Sciatic nerve (tissue), 2 donors: ENCODE measurements around the gene UROC1. TPM values are rescaled to one million over a fixed set of nuclear protein-coding genes. Genes with fewer than 3 reads are reported as not detected.
A peak's percentile ranks its signal among the peaks of the same experiment; 100 is the strongest.

ENCODE experiments used
- ATAC-seq: fragments of 200-7000 bp; cut with Tn5 transposase; one replicate; pipeline ENCODE4 v1.9.1; 2020; ENCODE audit warnings: mild to moderate bottlenecking, moderate library complexity
- DNase-seq: peaks from one replicate; pipeline ENCODE4 v3.0.0-alpha.2; 2020; ENCODE audit warnings: low spot score
- intact Hi-C: fragments of 100-400 bp; cut with DNase I; formaldehyde crosslinking; loops from one replicate; pipeline ENCODE4 v1.14.2; 2022
- total RNA-seq: library from RNA; stranded (reverse); fragmentation: NEBNext Ultra II Directional; extraction: Animal tissue kit (Norgen Biotek cat#: 25700); gene quantifications from one replicate; pipeline ENCODE4 v1.2.1, GENCODE V29; 2021
- donor health status: DM: no; HTN: no; CAD: no.
- donor health status: DM: no; HTN: no; CAD: no.

The UROC1 gene
- total RNA-seq, 1 donor from 2014 or later: not detected

- intact Hi-C loops: loop anchor here (10.0 kb wide), 1 partner anchor 1524 kb away; no protein-coding TSS in a partner anchor
- DNase-seq: peak; percentile 43
- ATAC-seq: no peak
These were observed 76.9 kb downstream of the UROC1 start for GRCh38 chr3:126440709-126440995.

DNA sequence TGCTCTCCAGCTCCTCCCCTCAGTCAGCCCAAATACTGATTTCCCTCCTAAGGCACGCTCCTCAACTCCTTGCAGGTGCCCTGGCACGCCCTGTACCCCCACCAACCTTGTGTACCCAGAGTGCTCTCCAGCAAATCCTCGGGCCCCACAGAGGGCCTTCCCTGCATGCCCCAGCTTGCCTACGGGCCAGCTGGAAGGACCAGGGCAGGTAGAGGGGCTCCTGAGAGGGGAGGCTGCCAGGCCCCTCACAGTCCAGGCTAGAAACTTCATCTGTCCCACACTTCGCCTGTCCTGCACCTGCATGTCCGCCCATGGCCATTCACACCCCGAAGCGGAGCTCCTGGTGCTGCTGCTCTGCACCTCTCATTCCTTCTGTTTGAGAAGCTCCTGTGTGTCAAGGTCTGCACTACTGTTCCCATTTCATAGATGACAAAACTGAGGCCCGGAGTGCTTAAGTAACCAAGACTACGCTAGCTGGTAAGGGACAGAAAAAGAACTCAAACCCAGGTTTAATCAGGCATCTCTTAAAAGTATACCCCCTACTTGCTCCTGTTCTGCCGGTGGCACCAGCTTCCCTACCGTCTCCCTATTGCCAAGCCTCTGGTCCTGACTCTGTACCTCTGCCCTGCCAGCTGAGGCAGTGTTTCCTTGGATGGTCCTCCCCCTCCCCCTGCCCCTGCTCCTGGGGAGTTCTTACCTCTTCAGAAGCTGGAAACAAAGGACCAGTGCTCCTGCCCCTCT, 77.4 kb downstream of the UROC1 start:
- ATAC-seq: no peak
- DNase-seq: no peak
- intact Hi-C loops: loop anchor here (10.0 kb wide), 1 partner anchor 1525 kb away; no protein-coding TSS in a partner anchor

GRCh38 chr3:126439346-126439967, 78.1 kb downstream of the UROC1 start:
- intact Hi-C loops: no loop called here
- DNase-seq: peak; percentile 42
- ATAC-seq: no peak

- no peak for DNase-seq
- no peak for ATAC-seq
- intact Hi-C loops: no loop called here
These were observed 78.8 kb downstream of the UROC1 start for GRCh38 chr3:126438746-126439145.

DNA sequence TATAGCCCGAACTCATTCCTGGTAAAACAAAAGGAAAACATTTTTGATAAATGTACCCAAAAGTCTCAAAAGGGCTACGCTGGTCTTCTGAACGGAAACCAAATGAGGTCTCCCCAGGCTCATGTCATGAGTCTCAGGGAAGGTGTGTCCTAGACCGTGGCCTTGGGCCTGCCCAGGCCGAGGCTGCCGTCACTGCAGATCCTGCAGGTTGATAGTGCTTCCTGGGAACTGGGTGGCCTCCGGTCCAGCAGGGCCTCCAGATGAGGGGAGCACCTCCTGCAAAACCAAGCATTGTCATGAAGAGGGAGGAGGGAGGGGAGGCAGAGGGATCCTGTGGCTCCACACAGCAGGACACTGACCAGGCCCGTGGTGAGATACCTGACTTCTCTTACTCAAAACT, 79.4 kb downstream of the UROC1 start:
- intact Hi-C loops: no loop called here
- DNase-seq (no peak), ATAC-seq (no peak)

DNA sequence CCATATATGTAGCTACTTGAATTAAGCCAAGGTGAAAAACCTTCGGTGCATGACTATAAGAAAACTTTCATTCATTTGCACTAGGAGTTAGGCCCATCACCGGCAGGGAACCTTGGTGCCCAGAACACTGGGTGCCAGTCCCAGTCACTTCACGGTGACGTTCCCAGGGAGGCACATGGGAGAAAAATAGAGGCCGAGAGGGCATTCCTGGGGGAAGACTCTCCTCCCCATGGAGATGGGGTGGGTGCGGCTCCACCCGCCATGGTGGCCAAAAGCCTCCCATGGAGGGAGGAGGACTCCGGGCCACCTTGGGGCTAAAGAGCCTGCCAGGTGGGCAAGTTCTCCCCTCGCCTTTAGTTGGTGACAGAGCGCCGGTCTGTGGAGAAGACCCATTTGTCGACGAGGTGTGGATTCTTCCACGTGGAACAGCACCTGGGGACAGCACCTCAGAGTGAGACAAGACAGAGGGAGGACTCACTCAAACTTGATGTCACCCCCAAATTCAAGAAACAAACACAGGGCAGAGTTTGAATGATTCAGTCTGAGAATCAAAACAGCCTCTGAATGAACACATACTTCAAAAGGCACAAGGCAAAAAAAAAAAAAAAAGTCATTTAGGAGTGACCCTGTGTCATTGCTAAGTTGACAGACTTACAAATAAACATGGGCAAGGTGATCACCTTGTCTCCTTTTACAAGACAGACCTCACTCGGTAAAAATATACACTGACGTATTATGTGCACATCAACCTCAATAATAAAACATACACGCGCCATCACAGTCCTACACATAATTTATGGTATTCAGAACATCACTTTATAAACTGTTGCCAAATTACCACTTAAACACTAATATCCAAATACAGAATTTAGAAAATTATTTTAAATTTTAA, 80.5 kb downstream of the UROC1 start:
- intact Hi-C loops: no loop called here
- DNase-seq (peak; percentile 51), ATAC-seq (no peak)

DNA sequence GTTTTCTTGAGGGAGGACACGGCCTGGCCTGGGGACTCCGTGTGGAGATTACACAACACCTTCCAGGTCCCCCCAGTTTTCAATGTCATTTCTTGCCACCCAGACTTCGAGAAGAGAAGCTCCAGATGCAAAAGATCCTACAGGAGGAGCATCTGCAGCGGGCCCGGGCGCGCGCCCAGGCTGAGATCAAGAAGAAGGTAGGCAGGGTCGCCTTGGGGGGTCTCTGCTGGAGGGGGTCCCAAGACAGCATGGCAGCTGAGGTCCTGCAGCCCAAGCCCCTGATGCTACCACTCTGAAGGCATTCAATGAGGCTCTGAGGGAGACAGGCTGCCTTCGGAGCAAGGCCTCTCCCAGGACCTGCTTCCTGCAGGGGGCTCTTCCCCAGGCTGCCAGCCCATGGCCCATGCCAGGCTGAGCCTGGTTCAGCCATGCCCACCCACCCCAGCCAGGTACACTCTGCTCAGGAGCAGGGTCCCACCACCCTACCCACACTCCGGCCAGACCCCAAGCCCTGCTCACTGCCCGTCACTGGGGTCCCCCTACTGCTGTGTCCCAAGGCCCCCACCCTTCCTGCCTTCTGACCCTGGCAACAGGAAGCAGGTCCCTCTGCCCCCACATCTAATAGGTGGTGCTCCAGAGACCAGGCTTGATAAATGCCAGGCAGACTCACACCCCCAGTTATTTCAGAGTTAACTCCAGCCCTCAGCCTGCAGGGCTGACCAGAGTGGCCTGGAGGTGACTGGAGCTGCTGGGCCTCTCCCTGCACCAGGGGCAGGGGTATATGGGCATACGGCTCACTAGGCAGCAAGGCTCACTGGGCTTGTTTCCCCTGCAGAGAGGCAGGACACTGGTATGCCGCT, 81.9 kb downstream of the UROC1 start:
- intact Hi-C loops: no loop called here
- ATAC-seq: no peak
- peak; percentile 42 for DNase-seq

- DNase-seq (peak; percentile 36), ATAC-seq (no peak)
- intact Hi-C loops: loop anchor here (1.0 kb wide), 1 partner anchor 35 kb away; no protein-coding TSS in a partner anchor
These were observed 82.6 kb downstream of the UROC1 start for GRCh38 chr3:126434931-126435411.

DNA sequence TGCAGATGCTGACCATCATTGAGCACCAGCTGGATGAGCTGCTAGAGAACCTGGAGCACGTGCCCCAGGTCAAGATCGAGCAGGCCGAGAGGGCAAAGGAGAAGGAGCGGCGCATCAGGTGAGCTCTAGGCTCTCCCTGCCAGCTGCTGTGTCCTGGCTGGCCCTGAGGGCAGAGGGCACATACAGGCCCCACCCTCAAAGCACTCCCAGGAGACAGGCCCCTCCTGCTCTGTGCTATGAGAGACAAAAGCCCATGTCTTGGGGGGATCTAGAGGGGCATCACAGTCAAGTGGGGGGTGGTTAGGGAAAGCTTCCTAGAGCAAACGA, 83.3 kb downstream of the UROC1 start:
- intact Hi-C loops: loop anchor here (1.0 kb wide), 1 partner anchor 36 kb away; no protein-coding TSS in a partner anchor
- DNase-seq (no peak), ATAC-seq (no peak)

DNA sequence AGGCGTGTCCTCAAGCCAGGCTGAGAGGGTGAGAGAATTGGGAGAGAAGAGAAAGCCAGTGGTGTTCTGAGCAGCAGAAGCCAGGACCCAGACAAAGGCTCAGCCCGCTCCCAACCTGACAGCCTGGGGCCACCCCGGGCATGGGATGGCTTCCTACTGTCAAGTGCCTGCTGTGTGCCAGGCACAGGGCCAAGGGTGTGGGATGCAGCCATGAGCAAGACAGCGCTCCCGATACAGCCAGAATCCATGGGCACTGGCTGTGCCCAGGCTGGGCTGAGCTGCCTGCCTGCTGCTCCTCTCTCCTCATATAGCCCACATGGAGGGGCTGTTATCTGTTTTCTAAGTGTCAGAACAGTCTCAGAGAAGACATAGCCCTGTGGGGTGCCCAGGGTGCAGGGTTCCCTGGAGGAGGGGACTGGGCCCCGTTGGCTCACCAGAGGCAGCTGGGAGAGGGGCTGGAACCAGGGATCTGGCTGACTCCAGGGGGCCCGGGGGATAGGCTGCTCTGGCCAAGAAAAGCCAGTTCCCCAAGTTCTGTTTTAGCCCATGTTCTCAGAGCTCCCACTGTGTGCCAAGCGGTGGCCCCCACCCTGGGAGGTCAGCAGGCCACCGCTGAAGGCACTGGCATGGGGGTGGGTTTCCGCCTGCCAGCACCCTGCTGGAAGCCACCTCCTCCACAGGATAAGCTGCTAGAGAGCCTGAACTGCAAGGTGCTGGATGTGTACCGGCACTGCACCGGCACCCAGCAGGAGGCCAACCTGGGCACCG, 83.9 kb downstream of the UROC1 start:
- peak; percentile 51 for DNase-seq
- ATAC-seq: peak; percentile 34
- intact Hi-C loops: loop anchor here (1.0 kb wide), 2 partner anchors 37 to 41 kb away; no protein-coding TSS in a partner anchor

DNA sequence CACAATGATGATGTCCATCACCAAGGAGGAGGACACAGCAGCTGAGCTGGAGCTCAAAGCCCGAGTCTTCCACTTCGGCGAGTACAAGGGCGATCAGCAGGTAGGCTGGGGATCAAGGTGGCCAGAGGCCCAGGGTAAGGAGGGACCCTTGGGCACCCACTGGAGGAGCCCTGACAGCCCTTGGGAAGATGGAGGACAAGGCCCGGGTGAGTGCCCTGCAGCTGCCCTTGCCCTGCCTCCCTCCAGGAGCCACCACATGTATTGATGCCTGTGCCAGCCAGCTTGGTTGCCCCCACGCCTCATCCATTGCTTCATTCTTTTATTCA, 84.5 kb downstream of the UROC1 start:
- intact Hi-C loops: loop anchor here (1.0 kb wide), 1 partner anchor 41 kb away; no protein-coding TSS in a partner anchor
- DNase-seq: no peak
- no peak for ATAC-seq

- intact Hi-C loops: loop anchor here (1.0 kb wide), 1 partner anchor 42 kb away; no protein-coding TSS in a partner anchor
- no peak for DNase-seq
- no peak for ATAC-seq
These were observed 85.0 kb downstream of the UROC1 start for GRCh38 chr3:126432361-126433104.

Other genes with a start within 250 kb of the UROC1 start
- 22.7 TPM for gene KLF15, start 160.4 kb downstream of the UROC1 start, total RNA-seq
- gene CFAP100, start 122.9 kb downstream of the UROC1 start, total RNA-seq: 1.5 TPM
- 39.7 TPM for gene ZXDC, start 41.9 kb downstream of the UROC1 start, total RNA-seq
- gene CHST13, start 6.4 kb upstream of the UROC1 start, total RNA-seq: 0.89 TPM
- gene C3orf22, start 41.2 kb upstream of the UROC1 start, total RNA-seq: not detected
- 25.1 TPM for gene TXNRD3, start 137.4 kb upstream of the UROC1 start, total RNA-seq
- 19.1 TPM for gene CHCHD6, start 186.5 kb upstream of the UROC1 start, total RNA-seq